ENCODE results near the gene CLTC. TPM values are rescaled to one million over a fixed set of nuclear protein-coding genes. Genes with fewer than 3 reads are reported as not detected.

Gene CLTC
- total RNA-seq, 3 donors from 2014 or later (not counting 1 experiment from before 2014, with no cell fraction given) = 116 to 127 (median 117) TPM

- Mint-ChIP-seq H3K27me3 (ENCODE audit: low read depth in 2 of 2) (no peaks in the 10 kb centered on the region), H3K4me1 (peaks cover 25 to 28% of the 10 kb centered on the region in 2 donors), H3K9me3 (no peaks in the 10 kb centered on the region), H3K27ac (no peak overlapping the region), H3K36me3 (no peaks in the 10 kb centered on the region), H3K4me3 (peak overlapping the region; percentile 21)
- Histone ChIP-seq H3K27me3 (ENCODE audit: control insufficient read depth, insufficient read depth, low read length) (no peaks in the 10 kb centered on the region), H3K9me3 (ENCODE audit: control insufficient read depth, insufficient read depth, low read length) (no peaks in the 10 kb centered on the region), H3K36me3 (ENCODE audit: control insufficient read depth, insufficient read depth, low read length) (no peaks in the 10 kb centered on the region), H3K27ac (ENCODE audit: low read length) (no peak overlapping the region), H3K4me1 (ENCODE audit: control insufficient read depth, insufficient read depth, low read length) (peaks cover 13% of the 10 kb centered on the region), H3K4me3 (ENCODE audit: low read length) (no peak overlapping the region)
- TF ChIP-seq CTCF (IDR thresholded peaks at IDR 0.05) = no peak
- intact Hi-C loops (cut with micrococcal nuclease) = no loop called here
- ATAC-seq (no peak), DNase-seq (no peak)
- WGBS (ENCODE audit: insufficient coverage) = 98% methylated on average over 7 of the region's 7 CpGs
Measured at GRCh38 chr17:59616253-59616920, 3.3 kb upstream of the CLTC start.

- H3K4me3 Mint-ChIP-seq = no peak overlapping the region
- no peak for DNase-seq
- H3K4me1 Mint-ChIP-seq = peaks cover 30 to 36% of the 10 kb centered on the region in 2 donors
- ATAC-seq = no peak
- WGBS (ENCODE audit: insufficient coverage) = 100% methylated on average over 1 of the region's 1 CpG
- no peaks in the 10 kb centered on the region for H3K9me3 Mint-ChIP-seq
- no peaks in the 10 kb centered on the region for H3K27me3 Mint-ChIP-seq (ENCODE audit: low read depth in 2 of 2)
- H3K9me3 ChIP-seq (ENCODE audit: control insufficient read depth, insufficient read depth, low read length) = no peaks in the 10 kb centered on the region
- H3K27me3 ChIP-seq (ENCODE audit: control insufficient read depth, insufficient read depth, low read length) = no peaks in the 10 kb centered on the region
- H3K4me1 ChIP-seq (ENCODE audit: control insufficient read depth, insufficient read depth, low read length) = peaks cover 13% of the 10 kb centered on the region
- peak overlapping the region; percentile 94 to 100 for H3K27ac Mint-ChIP-seq
- no peak overlapping the region for H3K4me3 ChIP-seq (ENCODE audit: low read length)
- intact Hi-C loops (cut with micrococcal nuclease) = no loop called here
- H3K36me3 ChIP-seq (ENCODE audit: control insufficient read depth, insufficient read depth, low read length) = no peaks in the 10 kb centered on the region
- TF ChIP-seq CTCF (IDR thresholded peaks at IDR 0.05) = no peak
- no peaks in the 10 kb centered on the region for H3K36me3 Mint-ChIP-seq
- no peak overlapping the region for H3K27ac ChIP-seq (ENCODE audit: low read length)
Measured at GRCh38 chr17:59617156-59617732, 2.5 kb upstream of the CLTC start.

GRCh38 chr17:59619035-59619297, 729 bp upstream of the CLTC start:
- intact Hi-C loops (cut with micrococcal nuclease) = loop anchor here (1.0 to 2.0 kb wide), 3 partner anchors 24 to 274 kb away; partner anchors contain the start of genes DHX40, RPS6KB1 and TUBD1
- DNase-seq (no peak), ATAC-seq (no peak)
- WGBS (ENCODE audit: insufficient coverage) = under 1% methylated on average over 11 of the region's 11 CpGs
- peak overlapping the region; percentile 93 for H3K4me3 Mint-ChIP-seq
- no peak for TF ChIP-seq CTCF (IDR thresholded peaks at IDR 0.05)
- Histone ChIP-seq H3K27ac (ENCODE audit: low read length) (peak overlapping the region; percentile 98), H3K9me3 (ENCODE audit: control insufficient read depth, insufficient read depth, low read length) (no peaks in the 10 kb centered on the region), H3K27me3 (ENCODE audit: control insufficient read depth, insufficient read depth, low read length) (no peaks in the 10 kb centered on the region), H3K4me3 (ENCODE audit: low read length) (peak overlapping the region; percentile 100), H3K4me1 (ENCODE audit: control insufficient read depth, insufficient read depth, low read length) (peaks cover 13% of the 10 kb centered on the region), H3K36me3 (ENCODE audit: control insufficient read depth, insufficient read depth, low read length) (no peaks in the 10 kb centered on the region)
- peaks cover 43 to 49% of the 10 kb centered on the region in 2 donors for H3K4me1 Mint-ChIP-seq
- no peaks in the 10 kb centered on the region for H3K27me3 Mint-ChIP-seq (ENCODE audit: low read depth in 2 of 2)
- no peaks in the 10 kb centered on the region for H3K9me3 Mint-ChIP-seq
- H3K36me3 Mint-ChIP-seq = no peaks in the 10 kb centered on the region
- H3K27ac Mint-ChIP-seq = peak overlapping the region; percentile 94 to 100

GRCh38 chr17:59620064-59620359, 317 bp downstream of the CLTC start:
- H3K27ac Mint-ChIP-seq = peak overlapping the region; percentile 94 to 100
- H3K36me3 Mint-ChIP-seq = no peaks in the 10 kb centered on the region
- H3K27me3 Mint-ChIP-seq (ENCODE audit: low read depth in 2 of 2) = no peaks in the 10 kb centered on the region
- Histone ChIP-seq H3K4me1 (ENCODE audit: control insufficient read depth, insufficient read depth, low read length) (peaks cover 14% of the 10 kb centered on the region), H3K36me3 (ENCODE audit: control insufficient read depth, insufficient read depth, low read length) (no peaks in the 10 kb centered on the region), H3K27me3 (ENCODE audit: control insufficient read depth, insufficient read depth, low read length) (no peaks in the 10 kb centered on the region), H3K4me3 (ENCODE audit: low read length) (peak overlapping the region; percentile 100), H3K27ac (ENCODE audit: low read length) (peak overlapping the region; percentile 98), H3K9me3 (ENCODE audit: control insufficient read depth, insufficient read depth, low read length) (no peaks in the 10 kb centered on the region)
- peak overlapping the region; percentile 93 for H3K4me3 Mint-ChIP-seq
- ATAC-seq = no peak
- no peak for TF ChIP-seq CTCF (IDR thresholded peaks at IDR 0.05)
- DNase-seq = no peak
- WGBS (ENCODE audit: insufficient coverage) = under 1% methylated on average over 13 of the region's 13 CpGs
- H3K4me1 Mint-ChIP-seq = peaks cover 45 to 52% of the 10 kb centered on the region in 2 donors
- intact Hi-C loops (cut with micrococcal nuclease) = no loop called here
- H3K9me3 Mint-ChIP-seq = no peaks in the 10 kb centered on the region

Data from natural killer cell (primary cell).